Measurements from ENCODE around the gene FGL2.
"Not testable (repeated sequence)": the region's sequence is repeated elsewhere in the genome, so short reads cannot be mapped to it uniquely, and the experiment has no call there.

The FGL2 gene

DNA sequence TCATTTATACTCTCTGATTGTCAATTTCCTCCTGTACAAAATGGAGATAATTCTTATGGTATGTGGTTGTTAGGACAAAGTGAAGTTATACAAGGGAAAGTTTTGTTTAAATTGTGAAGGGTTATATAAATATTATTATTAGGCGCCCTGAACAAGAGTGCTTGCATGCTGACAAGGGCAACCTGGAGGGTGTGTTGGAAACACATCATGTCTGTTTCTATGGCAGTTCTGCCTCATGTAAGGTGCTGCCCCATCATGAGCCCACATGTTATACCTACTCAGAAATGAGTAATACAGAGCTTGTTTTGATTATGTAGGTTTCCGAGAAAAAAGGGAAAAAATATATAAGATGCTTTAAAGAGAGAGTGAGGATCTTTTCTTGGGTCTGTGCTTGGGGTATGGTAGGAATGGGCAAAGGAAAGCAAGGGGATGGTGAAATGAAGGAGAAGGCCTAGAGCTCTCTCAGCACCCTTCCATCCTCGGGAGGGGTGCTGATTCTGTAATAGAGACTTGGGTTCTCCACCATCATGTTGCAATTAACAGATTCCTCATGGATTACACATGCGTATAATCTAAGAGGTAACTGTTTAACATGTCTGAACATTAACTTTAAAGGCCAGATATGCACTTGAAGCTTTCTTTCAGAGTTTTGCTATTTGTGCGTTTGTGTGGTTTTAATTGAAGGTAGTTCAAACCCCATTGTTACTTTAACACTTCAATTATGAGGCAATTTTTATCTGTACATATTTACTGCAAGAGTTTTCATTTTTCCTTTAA lies 43.8 kb downstream of the FGL2 start:
- DNase-seq: not testable (repeated sequence)

DNA sequence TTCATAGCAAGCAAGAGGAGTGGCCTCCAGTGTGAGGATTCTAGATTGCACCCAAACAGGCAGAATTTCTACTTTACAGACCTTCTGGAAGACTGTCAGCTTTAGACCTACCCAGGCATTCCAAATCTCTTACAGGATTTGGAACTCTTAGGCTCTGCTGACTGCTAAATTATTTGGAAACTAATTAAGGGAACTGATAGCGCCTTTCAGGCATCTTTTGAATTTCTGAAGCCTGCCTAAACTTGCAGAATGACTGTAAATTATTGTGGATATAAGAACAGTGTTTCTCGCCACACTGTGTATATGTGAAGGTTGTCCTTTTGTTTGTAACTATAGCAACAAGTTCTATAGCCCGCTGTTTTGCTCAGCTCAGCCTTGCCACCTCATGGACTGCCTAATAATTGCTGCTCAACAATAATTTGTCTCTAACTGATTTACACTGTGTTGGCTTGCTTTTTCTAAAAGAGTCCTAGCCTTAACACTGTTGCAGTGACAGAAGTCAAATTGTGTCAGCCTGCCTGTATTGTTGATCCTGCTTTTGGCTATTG lies 44.6 kb downstream of the FGL2 start:
- DNase-seq: peak; percentile 1

DNA sequence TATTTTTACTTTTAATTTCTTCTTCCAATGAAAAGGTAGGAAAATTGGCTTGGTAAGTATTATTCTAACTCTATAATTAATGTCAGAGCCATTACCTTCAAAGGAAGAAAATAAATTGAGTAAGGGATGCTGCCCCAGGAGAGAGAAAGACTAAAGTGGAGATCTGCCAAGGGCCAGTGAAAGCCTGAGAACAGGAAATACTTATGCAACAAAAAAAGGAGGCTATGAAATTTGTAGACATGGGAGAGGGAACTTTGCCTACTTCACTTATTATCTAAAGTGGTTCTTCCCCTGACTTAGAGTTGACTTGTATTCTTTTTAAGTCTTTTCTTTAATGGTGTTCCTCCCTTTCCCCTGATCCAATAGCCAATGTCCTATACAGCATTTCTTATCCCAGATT lies 47.4 kb downstream of the FGL2 start:
- DNase-seq: peak; percentile 27

All from MV-4-11 (cell line).